HG03103 (cell line): ENCODE results near the gene NXPH1.
"Not testable (repeated sequence)": the region's sequence is repeated elsewhere in the genome, so short reads cannot be mapped to it uniquely, and the experiment has no call there.

Source experiments
- ATAC-seq: cut with Tn5 transposase; IDR thresholded peaks from one replicate; pipeline ENCODE4 v1.9.1; 2021; ENCODE audit warnings: low read depth; ENCODE audit not compliant: unreplicated experiment

NXPH1 gene

GRCh38 chr7:8668627-8669500 lies 235.5 kb downstream of the NXPH1 start:
- ATAC-seq: no peak

- ATAC-seq: no peak
Observed at GRCh38 chr7:8669501-8669851, 236.1 kb downstream of the NXPH1 start.

DNA sequence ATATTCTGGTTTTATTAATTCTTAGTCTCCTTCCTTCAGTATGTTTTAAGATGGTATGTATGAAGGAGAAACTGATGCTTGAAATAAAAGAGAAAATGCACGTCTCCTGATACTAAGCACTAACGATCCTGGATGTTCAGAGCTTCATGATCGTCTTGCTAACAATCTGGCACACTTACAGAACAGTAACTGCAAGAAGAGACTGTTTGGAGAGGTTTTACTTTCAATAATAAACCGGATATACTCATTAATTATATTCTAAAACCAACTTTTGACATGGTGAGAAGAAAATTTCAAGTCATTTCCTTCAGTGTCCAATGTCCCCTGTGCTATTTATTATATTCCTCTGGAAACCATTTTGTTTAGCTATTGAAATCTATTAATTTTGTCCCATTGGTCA lies 251.0 kb downstream of the NXPH1 start:
- no peak for ATAC-seq

DNA sequence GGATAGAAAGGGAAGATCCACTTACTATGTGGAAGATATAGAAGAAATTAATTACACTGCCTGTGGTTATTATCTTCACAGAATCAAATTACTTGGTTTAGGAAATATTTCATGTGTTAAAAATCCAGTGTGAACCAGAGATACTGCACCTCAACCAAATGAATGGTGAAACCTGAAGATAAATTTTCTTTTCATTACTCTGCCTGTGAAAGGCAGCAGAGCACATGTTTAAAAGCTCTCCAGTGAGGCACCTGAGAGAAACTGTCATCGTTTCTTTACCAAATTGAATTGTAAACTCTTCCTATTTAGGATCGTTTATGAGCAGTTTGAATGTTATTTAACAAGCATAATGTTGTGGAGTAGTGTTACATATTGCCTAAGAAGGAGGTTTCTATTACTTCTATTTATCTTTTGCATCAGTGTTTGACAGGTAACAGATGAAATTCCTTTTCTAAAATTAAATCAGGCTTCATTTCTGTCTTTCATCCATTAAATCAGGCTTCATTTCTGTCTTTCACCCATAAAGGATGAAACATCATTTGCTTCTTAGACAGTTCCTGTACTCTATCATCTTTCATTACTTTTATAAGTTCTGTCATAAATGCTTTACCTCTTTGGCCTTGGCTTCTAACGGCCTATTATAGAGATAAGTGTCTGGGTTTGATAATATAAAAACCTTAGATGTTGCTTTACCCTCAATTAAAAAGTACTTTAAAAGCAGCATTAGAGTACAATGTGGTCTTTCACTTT lies 266.6 kb downstream of the NXPH1 start:
- ATAC-seq: no peak

- no peak for ATAC-seq
Observed at GRCh38 chr7:8702807-8703206, 269.4 kb downstream of the NXPH1 start.

- ATAC-seq: no peak
Observed at GRCh38 chr7:8710124-8710523, 276.7 kb downstream of the NXPH1 start.

DNA sequence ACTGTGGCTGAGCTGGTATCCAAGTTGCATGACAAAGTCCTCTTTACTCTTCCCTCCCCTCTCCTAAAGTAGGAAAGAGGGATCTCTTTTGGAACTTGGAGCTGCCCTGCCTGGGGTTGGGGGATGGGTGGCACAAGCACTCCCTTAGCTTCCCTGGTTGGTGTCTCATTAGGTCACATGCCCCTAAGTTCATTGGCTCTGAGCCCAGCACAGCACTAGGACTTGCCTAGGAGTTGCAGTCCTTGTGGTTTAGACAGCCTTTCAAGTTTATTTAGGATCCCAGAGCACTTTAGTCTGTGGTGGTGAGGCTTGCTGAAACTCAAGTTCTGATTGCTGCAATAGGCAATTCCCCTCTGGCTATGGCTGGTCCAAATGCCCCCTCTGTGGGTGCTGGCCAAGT lies 281.4 kb downstream of the NXPH1 start:
- ATAC-seq: no peak

DNA sequence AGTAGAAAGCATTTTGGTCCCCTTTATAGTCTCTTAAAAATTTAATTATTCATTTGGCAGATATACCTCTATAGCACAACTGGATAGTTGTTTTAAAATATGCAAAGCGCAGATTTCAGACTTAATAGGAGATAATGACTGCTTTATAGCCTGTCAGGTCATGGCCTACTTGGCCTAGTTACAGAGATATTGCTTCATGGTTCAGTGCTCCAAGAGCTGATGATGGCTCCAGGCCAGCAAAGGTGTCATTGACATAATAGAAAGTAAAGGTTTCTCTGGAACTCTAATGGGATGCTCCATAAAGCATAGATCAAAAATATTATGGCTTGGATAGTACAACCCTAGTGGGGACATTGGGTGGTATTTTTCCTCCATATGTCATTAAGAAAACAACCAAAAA lies 285.7 kb downstream of the NXPH1 start:
- ATAC-seq: no peak

- peak; percentile 92 for ATAC-seq
Observed at GRCh38 chr7:8724080-8724718, 290.8 kb downstream of the NXPH1 start.

DNA sequence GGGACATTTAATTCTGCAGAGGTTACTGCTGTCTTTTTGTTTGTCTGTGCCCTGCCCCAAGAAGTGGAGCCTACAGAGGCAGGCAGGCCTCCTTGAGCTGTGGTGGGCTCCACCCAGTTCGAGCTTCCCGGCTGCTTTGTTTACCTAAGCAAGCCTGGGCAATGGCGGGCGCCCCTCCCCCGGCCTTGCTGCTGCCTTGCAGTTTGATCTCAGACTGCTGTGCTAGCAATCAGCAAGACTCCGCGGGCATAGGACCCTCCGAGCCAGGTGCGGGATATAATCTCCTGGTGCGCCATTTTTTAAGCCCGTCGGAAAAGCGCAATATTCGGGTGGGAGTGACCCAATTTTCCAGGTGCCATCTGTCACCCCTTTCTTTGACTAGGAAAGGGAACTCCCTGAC lies 298.3 kb downstream of the NXPH1 start:
- not testable (repeated sequence) for ATAC-seq

- ATAC-seq: no peak
Observed at GRCh38 chr7:8739837-8740236, 306.4 kb downstream of the NXPH1 start.

GRCh38 chr7:8742837-8743236 lies 309.4 kb downstream of the NXPH1 start:
- no peak for ATAC-seq

DNA sequence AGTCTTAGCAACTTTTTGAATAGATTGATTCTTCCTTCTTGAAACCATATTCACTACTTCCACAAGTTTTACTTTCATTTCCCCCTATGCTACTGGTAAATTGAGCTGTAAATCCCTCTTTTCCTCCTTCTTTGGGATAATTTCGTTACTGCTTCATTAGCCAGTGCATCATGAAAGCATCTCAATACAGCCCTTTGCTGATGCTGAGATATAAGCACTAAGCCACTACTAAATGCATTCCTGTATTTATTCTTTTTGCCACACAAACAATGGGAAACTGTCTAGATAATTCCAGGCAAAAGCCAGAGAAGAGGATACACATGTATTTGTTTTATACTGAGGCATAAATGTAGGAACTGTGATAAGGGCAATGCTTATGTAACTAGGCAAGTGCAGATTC lies 313.9 kb downstream of the NXPH1 start:
- ATAC-seq: no peak

DNA sequence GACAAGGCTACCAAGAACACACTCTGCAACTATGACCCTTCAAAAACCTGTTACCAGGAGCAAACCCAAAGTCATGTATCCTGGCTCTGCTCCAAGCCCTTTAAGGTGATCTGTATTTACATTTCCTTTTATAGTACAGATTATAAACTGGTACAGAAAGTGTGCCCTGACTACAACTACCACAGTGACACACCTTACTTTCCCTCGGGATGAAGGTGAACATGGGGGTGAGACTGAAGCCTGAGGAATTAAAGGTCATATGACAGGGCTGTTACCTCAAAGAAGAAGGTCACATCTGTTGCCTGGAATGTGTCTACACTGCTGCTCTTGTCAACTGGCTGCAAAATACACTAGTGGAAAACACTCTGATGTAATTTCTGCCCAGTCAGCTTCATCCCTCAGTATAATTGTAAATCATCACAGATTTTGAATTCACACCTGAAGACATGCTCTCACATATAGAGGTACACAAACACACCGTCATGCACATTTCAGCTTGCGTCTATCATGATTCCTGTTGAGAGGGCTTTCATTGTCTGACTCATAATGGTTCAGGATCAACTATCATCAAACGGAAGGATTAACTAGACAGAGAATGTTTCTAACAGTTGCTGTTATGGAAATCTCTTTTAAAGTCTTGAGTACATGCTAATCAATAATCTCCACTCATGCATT lies 318.3 kb downstream of the NXPH1 start:
- ATAC-seq: no peak

DNA sequence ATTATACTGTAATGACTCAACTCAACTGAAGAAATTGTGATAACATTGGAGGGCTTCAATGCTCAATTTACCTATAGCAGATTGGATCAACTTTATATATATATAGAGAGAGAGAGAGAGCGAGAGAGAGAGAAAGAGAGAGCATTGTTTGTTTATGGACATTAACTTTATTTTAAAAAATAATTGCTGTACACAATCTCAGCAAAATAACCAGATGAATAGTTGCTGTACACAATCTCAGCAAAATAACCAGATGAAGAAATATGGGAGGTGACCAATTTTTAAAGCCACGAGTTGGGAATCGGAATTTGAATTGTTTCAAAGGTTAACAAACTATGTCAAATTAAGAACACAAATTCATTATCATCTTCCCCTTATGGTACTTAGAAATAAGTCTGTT lies 319.9 kb downstream of the NXPH1 start:
- no peak for ATAC-seq

GRCh38 chr7:8761731-8762130 lies 328.3 kb downstream of the NXPH1 start:
- no peak for ATAC-seq

DNA sequence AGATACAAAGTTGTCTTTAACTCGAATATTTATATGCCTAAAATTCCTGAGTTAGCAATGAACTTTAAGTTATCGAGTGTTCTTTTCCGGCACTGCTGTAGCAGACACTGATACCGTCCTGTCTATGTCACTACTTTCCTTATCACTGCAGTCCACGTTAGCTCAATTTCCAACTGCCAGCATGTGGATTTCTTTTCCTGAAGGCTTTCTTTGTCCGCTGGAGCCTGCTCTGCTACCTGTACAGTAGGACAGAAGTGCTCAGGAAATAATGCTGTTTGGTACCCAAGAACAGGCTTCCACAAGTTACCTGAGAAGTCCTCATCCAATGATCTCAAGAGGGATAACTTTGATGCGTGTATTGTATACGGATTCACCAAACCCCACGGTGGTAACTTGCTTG lies 329.4 kb downstream of the NXPH1 start:
- no peak for ATAC-seq

GRCh38 chr7:8765374-8765773 lies 332.0 kb downstream of the NXPH1 start:
- ATAC-seq: no peak

DNA sequence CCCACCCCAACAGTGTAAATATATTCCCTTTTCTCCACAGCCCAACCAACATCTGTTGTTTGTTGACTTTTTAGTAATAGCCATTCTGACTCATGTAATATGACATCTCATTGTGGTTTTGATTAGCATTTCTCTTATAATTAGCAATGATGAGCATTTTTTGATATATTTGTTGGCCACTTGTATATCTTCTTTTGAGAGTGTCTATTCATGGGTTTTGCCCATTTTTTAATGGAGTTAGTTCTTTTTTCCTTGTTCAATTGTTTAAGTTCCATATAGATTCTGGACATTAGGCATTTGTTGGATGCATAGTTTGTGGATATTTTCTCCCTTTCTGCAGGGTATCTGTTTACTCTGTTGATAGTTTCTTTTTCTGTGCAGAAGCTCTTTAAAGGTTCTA lies 340.1 kb downstream of the NXPH1 start:
- no peak for ATAC-seq

GRCh38 chr7:8778459-8778858 lies 345.1 kb downstream of the NXPH1 start:
- no peak for ATAC-seq

GRCh38 chr7:8781166-8781565 lies 347.8 kb downstream of the NXPH1 start:
- ATAC-seq: no peak
